ENCODE measurements around the gene RP2. TPM values are rescaled to one million over a fixed set of nuclear protein-coding genes. Genes with fewer than 3 reads are reported as not detected.

The RP2 gene
- total and polyA plus RNA-seq, 2 of the 8 experiments (the other 6 are each of a cell fraction or from before 2014, with no cell fraction given): 2.2 to 6.9 TPM

GRCh38 chrX:46866726-46867125 lies 29.9 kb downstream of the RP2 start:
- Histone ChIP-seq H2BK120ac (replicated peaks; ENCODE audit: low read depth, low read length) (no peak overlapping the region), H2BK12ac (ENCODE audit: low read depth, low read length) (no peak overlapping the region), H3K18ac (ENCODE audit: extremely low read depth, low read length) (no peak overlapping the region), H3K9me3 (ENCODE audit: insufficient read depth in 2 of 2, low read depth in 1 of 2, low read length in 1 of 2) (no peaks in the 10 kb centered on the region), H2BK20ac (ENCODE audit: low read length) (no peak overlapping the region), H3K4ac (replicated peaks; ENCODE audit: insufficient read length, low read depth, low read length) (no peak overlapping the region), H3K4me3 (ENCODE audit: extremely low read depth in 1 of 4, insufficient read depth in 2 of 4, low read depth in 3 of 4, low read length in 4 of 4) (no peak overlapping the region), H3K79me1 (ENCODE audit: low read depth, low read length) (no peaks in the 10 kb centered on the region), H3K79me2 (ENCODE audit: control insufficient read depth in 1 of 2, insufficient read depth in 2 of 2, low read length in 2 of 2) (no peaks in the 10 kb centered on the region), H2AFZ (ENCODE audit: low read length) (no peak overlapping the region), H3K4me1 (replicated peaks in 1 of 4; ENCODE audit: control insufficient read depth in 3 of 4, insufficient read depth in 4 of 4, low read length in 3 of 4) (no peaks in the 10 kb centered on the region), H3K36me3 (ENCODE audit: control insufficient read depth in 2 of 4, insufficient read depth in 4 of 4, low read length in 3 of 4) (no peaks in the 10 kb centered on the region), H2AK5ac (ENCODE audit: low read depth, low read length) (no peak overlapping the region), H3K23me2 (ENCODE audit: low read depth, low read length) (no peaks in the 10 kb centered on the region), H2BK5ac (ENCODE audit: low read depth, low read length) (no peak overlapping the region), H4K91ac (replicated peaks; ENCODE audit: insufficient read length, low read length) (no peak overlapping the region), H3K23ac (ENCODE audit: insufficient read length) (no peak overlapping the region), H4K20me1 (replicated peaks in 1 of 2; ENCODE audit: control insufficient read depth in 1 of 2, insufficient read depth in 2 of 2, low read length in 2 of 2) (no peaks in the 10 kb centered on the region), H4K8ac (ENCODE audit: extremely low read depth, insufficient read depth, low read length) (no peak overlapping the region), H3K27me3 (replicated peaks in 1 of 4; ENCODE audit: control insufficient read depth in 3 of 4, extremely low read depth in 1 of 4, insufficient read depth in 3 of 4, low read length in 3 of 4) (no peaks in the 10 kb centered on the region), H3K14ac (ENCODE audit: insufficient read length) (no peak overlapping the region), H3K4me2 (ENCODE audit: insufficient read depth in 1 of 2, low read depth in 2 of 2, low read length in 2 of 2) (no peak overlapping the region), H2BK15ac (ENCODE audit: low read length) (no peak overlapping the region), H3K56ac (replicated peaks; ENCODE audit: insufficient read length, low read depth, low read length) (no peak overlapping the region), H3K9ac (replicated peaks in 1 of 4; ENCODE audit: extremely low read depth in 1 of 4, low read depth in 3 of 4, low read length in 3 of 4) (no peak overlapping the region), H3K27ac (ENCODE audit: low read depth, low read length) (no peak overlapping the region), H4K5ac (ENCODE audit: insufficient read length, low read depth, low read length) (no peak overlapping the region)
- DNase-seq (ENCODE audit: low read depth in 1 of 2, low spot score in 2 of 2) (no peak), FAIRE-seq (no peak)
- ChIA-PET POLR2A (ENCODE audit: partially characterized antibody) (no interaction called here), CTCF (ENCODE audit: partially characterized antibody) (no interaction called here)
- no peak for TF ChIP-seq MAFK (IDR thresholded peaks at IDR 0.05; ENCODE audit: low read depth, low read length)
- no peak for TF ChIP-seq E2F6 (IDR thresholded peaks at IDR 0.05)
- TF ChIP-seq EZH2 (IDR thresholded peaks at IDR 0.05; ENCODE audit: low read depth, low read length, severe bottlenecking): no peak
- TF ChIP-seq CTBP2 (IDR thresholded peaks at IDR 0.05; ENCODE audit: borderline replicate concordance, insufficient read depth, insufficient read length, low read length): no peak
- no peak for TF ChIP-seq CHD2 (IDR thresholded peaks at IDR 0.05; ENCODE audit: low read length)
- no peak for TF ChIP-seq NANOG (IDR thresholded peaks at IDR 0.05; ENCODE audit: insufficient read depth, low read depth, low read length, poor library complexity, severe bottlenecking)
- TF ChIP-seq CBX8 (IDR thresholded peaks at IDR 0.05; ENCODE audit: borderline replicate concordance, low read depth, low read length): no peak
- no peak for TF ChIP-seq SAP30 (IDR thresholded peaks at IDR 0.05; ENCODE audit: insufficient read depth, insufficient replicate concordance, low read length)
- no peak for TF ChIP-seq RXRA (IDR thresholded peaks at IDR 0.05; ENCODE audit: insufficient read depth, low read depth, low read length)
- no peak for TF ChIP-seq CBX5 (IDR thresholded peaks at IDR 0.05; ENCODE audit: low read depth, low read length)
- TF ChIP-seq JUND (IDR thresholded peaks at IDR 0.05; ENCODE audit: low read length): no peak
- TF ChIP-seq KDM4A (IDR thresholded peaks at IDR 0.05; ENCODE audit: low read depth, low read length, severe bottlenecking): no peak
- no peak for TF ChIP-seq BCL11A (IDR thresholded peaks at IDR 0.05; ENCODE audit: low read depth in 2 of 2, low read length in 2 of 2)
